Superior temporal gyrus (tissue), 1 donor: ENCODE measurements around the gene RASSF6.
"Not testable (repeated sequence)": the region's sequence is repeated elsewhere in the genome, so short reads cannot be mapped to it uniquely, and the experiment has no call there.

Source experiments
- DNase-seq: peaks from one replicate; pipeline ENCODE4 v3.0.0-alpha.2; 2016; ENCODE audit errors: extremely low spot score

The RASSF6 gene

GRCh38 chr4:73612032-73612431 is 8.2 kb downstream of the RASSF6 start:
- DNase-seq = no peak

GRCh38 chr4:73609706-73610105 is 10.5 kb downstream of the RASSF6 start:
- no peak for DNase-seq

- no peak for DNase-seq
Measured at GRCh38 chr4:73608689-73609594, 11.3 kb downstream of the RASSF6 start.

- DNase-seq = no peak
Measured at GRCh38 chr4:73607375-73608033, 12.7 kb downstream of the RASSF6 start.

GRCh38 chr4:73606465-73606974 is 13.7 kb downstream of the RASSF6 start:
- no peak for DNase-seq

GRCh38 chr4:73603854-73604584 is 16.2 kb downstream of the RASSF6 start:
- no peak for DNase-seq

- DNase-seq = no peak
Measured at GRCh38 chr4:73603271-73603710, 16.9 kb downstream of the RASSF6 start.

- DNase-seq = no peak
Measured at GRCh38 chr4:73600954-73601353, 19.3 kb downstream of the RASSF6 start.

GRCh38 chr4:73599182-73599581 is 21.1 kb downstream of the RASSF6 start:
- DNase-seq = no peak

- DNase-seq = no peak
Measured at GRCh38 chr4:73597594-73597993, 22.6 kb downstream of the RASSF6 start.

- DNase-seq = not testable (repeated sequence)
Measured at GRCh38 chr4:73597183-73597582, 23.1 kb downstream of the RASSF6 start.

GRCh38 chr4:73596001-73596400 is 24.2 kb downstream of the RASSF6 start:
- DNase-seq = no peak

- peak; percentile 53 for DNase-seq
Measured at GRCh38 chr4:73593631-73594241, 26.5 kb downstream of the RASSF6 start.

GRCh38 chr4:73589887-73590801 is 30.1 kb downstream of the RASSF6 start:
- no peak for DNase-seq

- DNase-seq = no peak
Measured at GRCh38 chr4:73589261-73589847, 30.9 kb downstream of the RASSF6 start.

- DNase-seq = no peak
Measured at GRCh38 chr4:73588613-73589012, 31.6 kb downstream of the RASSF6 start.

GRCh38 chr4:73586666-73587065 is 33.6 kb downstream of the RASSF6 start:
- no peak for DNase-seq

- DNase-seq = no peak
Measured at GRCh38 chr4:73586040-73586439, 34.2 kb downstream of the RASSF6 start.

GRCh38 chr4:73585345-73585744 is 34.9 kb downstream of the RASSF6 start:
- no peak for DNase-seq

GRCh38 chr4:73583666-73584065 is 36.6 kb downstream of the RASSF6 start:
- DNase-seq = no peak
